KBM-7 (cell line): ENCODE data around the gene KCNAB2.
A peak's percentile ranks its signal among the peaks of the same experiment; 100 is the strongest.

Experiments
- DNase-seq: peaks from one replicate; pipeline ENCODE4 v3.0.0-alpha.2; 2015
- in situ Hi-C: fragments of 300-500 bp; cut with MboI; formaldehyde crosslinking; loops from 2 replicates; pipeline ENCODE4 v1.14.3; 2020; ENCODE audit warnings: low sequenced_read_pairs, low pct_unique_long_range_greater_than_20kb, mixed read lengths

Gene KCNAB2

GRCh38 chr1:6113745-6114144, 68.1 kb downstream of the KCNAB2 start:
- DNase-seq, result no peak
- in situ Hi-C loops, result no loop called here

- in situ Hi-C loops, result no loop called here
- no peak for DNase-seq
These were observed 70.4 kb downstream of the KCNAB2 start for GRCh38 chr1:6116137-6116536.

DNA sequence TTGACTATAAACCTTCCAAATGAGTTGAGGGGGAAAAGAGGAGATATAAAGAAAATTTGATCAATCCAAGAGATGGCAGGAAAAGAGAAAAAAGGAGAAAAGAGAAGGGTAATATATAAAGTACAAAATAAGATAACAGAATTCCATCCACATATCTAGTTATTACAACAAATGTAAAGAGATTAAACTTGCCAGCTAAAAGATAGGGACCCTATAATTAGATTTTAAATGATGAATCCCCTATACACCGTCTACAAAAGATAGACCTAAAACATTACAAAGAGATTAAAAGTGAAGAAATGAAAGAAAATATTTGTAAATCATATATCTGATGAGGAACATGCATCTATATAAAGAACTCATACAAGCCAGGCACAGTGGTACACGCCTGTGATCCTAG, 71.4 kb downstream of the KCNAB2 start:
- DNase-seq, result no peak
- in situ Hi-C loops, result no loop called here

DNA sequence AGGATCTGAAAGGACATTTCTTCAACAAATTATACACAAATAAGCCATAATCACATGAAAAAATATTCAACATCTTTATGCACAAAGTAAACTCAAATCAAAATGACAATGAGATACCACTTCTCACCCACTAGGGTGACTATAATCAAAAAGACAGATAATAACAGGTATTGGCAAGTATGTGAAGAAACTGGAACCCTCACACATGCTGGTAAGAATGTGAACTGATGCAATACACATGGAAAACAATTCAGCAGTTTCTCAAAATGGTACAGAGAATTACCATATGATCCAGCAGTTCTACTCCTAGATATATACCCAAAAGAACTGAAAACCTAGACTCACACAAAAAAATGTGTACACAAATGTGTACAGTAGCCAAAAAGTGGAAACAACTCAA, 71.9 kb downstream of the KCNAB2 start:
- in situ Hi-C loops, result no loop called here
- no peak for DNase-seq

- in situ Hi-C loops, result no loop called here
These were observed 72.7 kb downstream of the KCNAB2 start for GRCh38 chr1:6118415-6118814.

DNA sequence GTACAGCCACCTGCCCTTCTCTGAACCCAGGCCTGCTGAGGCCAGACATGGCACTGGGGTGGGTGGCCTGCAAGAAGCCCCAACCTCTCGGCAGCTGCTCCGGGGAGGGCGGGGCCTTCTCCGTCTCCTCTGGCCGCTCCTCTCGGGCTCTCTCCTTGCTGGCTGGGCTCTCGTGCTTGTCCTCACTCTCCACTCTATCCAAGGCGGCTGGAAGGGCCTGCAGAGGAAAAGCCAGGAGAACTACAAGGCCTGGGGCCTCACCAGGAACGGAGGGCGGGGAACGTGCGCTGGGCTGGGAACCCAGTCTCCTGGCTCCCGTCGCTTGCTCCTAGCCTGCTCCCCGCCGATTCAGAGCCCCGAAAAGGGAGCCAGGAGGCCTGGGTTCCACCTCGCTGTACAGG, 75.3 kb downstream of the KCNAB2 start:
- in situ Hi-C loops, result no loop called here
- DNase-seq, result no peak

More at GRCh38 chr1:6118415-6118814, 72.7 kb downstream of the KCNAB2 start:
- no peak for DNase-seq

DNA sequence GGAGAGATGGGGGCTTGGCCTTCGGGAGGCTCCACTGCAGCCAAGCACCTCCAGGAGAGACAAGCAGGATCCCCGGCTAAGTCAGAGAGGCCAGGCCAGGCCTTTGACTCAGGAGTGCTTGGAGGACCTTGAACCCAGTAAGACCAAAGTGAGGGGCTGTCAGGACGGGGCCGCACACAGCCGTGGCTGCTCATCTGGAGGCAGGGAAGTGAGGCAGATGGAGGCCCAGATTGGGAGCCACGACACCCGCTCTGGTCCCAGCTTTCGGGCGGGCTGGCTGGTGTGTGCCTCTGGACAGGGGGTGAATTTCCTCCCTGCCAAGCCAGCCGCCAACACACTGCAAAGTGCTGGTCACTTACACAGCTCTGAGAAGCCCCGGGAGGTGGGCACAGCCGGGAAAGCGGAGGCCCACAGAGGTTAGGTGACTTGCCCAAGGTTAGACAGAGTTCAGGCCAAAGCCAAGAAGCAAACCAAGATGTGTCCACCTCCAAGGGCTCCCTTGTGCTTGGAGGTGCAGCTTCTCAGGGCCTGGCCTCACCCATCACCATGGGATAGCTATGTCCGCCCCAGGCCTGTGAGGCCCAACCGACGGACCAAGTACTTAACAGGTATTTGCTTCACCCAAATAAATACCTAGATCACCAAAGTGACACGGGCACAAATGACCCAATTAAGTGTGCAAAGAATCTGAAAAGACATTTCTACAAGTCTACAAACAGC, 76.1 kb downstream of the KCNAB2 start:
- DNase-seq, result no peak
- in situ Hi-C loops, result no loop called here

GRCh38 chr1:6123083-6123482, 77.4 kb downstream of the KCNAB2 start:
- in situ Hi-C loops, result no loop called here
- DNase-seq, result peak; percentile 81

DNA sequence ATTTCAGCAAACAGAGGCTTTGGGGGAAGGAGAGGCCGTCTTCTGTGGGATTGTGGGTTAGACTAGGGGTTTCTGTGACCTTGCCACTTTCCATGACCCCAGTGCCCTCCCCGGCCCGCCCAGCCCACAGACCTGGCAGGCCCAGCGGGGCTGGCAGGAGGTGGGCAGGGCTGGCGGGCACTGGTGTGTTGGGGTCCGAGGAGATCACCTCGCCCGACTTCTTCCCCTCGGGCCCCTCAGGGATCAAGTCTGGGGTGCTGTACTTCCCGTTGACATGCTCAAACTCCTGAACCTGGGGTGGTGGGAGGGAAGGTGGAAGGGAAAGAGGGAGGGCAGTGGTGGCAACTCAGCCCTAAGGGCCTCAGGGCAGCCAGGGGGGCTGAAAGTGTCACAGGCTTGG, 78.1 kb downstream of the KCNAB2 start:
- no peak for DNase-seq
- in situ Hi-C loops, result no loop called here

DNA sequence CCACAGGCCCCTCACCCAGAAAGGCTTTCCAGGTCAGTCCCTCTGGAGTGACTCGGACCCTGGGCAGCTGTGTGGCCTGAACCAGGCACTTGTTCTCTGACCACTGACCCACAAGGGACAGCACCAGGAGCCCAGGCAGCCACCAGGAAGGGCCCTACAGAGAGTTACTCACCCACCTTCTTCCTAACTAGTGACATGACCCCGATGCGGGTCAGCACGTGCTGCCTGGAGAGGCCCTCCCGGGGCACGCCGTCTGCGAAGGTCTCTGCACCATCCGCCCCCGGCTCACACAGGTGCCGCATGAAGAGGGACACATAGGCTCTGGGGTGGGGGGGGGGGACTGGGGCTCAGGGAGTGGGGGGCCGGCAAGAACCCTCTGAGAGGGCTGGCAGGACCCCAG, 78.7 kb downstream of the KCNAB2 start:
- in situ Hi-C loops, result no loop called here
- DNase-seq, result no peak

GRCh38 chr1:6124746-6125365, 79.2 kb downstream of the KCNAB2 start:
- DNase-seq, result no peak
- in situ Hi-C loops, result no loop called here

DNA sequence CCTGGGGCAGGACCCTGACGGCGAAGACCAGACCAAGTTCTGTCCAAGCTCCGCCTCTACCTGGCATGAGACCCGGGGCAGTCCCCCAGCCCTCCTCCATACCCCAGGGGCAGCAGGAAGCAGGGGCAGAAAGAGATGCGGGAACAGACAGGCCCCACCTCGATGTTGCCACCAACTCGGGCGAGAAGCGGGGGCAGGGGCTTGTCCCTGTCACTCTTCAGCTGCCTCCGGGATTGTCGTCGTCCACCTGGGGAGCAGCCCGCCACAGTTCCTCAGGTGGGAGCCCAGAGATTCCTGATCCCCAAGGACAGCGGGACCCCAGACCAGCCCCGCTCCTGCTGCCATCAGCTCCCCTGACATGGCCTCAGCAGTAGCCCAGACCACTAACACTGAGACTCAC, 79.7 kb downstream of the KCNAB2 start:
- DNase-seq, result no peak
- in situ Hi-C loops, result no loop called here

DNA sequence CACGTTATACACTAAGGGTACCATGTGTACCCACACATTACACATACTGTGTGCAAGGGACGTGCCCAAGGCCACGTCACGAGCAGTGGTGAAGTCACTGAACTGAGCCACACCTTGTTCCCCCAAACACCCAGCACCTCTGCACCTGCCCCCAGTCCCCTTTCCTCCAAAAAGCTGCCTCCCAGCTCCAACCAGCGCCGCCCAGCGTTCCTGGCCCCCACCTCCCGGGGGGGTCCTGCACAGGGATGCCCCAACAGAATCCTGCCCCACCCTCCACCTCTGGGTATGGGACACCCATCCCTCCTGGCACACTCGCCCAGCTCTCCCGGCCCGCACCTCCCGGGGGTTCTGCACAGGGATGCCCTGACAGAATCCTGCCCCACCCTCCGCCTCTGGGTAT, 80.3 kb downstream of the KCNAB2 start:
- no peak for DNase-seq
- in situ Hi-C loops, result no loop called here

GRCh38 chr1:6126521-6127067, 80.9 kb downstream of the KCNAB2 start:
- in situ Hi-C loops, result no loop called here
- no peak for DNase-seq

DNA sequence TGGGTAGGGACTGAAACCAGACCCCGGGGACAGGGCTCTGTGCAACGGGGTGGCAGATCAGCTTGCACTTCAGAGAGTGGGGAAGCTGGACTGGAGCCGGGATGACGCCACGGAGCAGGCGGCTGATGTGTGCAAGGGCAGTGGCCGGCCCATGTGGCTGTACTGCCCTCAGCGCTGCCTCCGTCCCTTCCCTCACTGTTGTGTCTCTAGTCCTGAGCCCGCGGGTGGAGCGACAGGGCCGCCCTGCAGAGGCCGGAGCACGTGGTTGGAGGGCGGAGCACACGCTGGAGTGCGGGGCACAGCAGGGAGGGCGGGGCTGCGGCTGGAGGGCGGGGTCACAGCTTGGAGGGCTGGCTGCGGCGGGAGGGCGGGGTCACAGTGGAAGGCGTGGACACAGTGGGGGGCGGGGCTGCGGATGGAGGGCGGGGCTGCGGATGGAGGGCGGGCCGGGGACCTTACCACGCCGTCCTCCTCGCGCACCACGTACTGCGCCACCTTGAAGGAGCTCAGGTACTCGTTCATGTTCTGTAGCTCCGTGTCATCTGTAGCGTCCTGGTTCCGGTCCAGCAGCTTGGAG, 82.0 kb downstream of the KCNAB2 start:
- no peak for DNase-seq
- in situ Hi-C loops, result no loop called here

DNA sequence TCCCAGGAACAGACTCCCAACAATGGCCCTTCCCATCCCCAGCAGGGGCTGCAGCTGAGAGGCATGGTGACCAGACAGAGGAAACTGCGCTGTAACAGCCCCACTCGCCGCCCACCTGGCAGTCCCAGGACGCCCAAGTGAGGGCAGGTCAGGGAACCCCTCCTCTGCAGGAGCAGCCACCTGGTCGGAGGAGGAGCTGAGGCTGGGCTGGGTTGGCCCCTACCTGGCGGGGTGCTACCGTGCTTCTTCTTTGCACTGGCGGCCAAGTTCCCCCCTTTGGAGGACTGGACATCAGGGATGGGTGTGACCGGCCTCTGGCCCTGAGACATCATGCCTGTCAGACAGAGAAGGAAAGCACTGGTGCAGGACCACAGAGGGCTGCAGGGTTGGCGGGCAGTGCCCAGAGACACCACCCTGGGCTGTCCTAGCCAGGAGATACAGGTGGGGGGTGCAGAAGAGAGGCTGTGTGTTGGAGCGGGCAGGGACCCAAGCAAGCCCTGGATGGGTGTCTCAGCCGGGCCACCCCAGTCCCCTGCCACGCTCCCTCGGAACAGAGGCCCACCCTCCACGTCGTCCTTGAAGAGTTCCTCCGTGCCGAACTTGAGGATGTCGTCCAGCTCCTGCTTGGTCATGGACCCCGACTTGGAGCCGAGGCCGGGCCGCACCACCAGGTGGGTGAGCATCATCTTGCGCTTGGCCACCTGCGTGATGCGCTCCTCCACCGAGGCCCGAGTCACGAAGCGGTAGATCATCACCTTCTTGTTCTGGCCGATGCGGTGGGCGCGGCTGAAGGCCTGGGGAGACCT, 82.8 kb downstream of the KCNAB2 start:
- no peak for DNase-seq
- in situ Hi-C loops, result no loop called here

DNA sequence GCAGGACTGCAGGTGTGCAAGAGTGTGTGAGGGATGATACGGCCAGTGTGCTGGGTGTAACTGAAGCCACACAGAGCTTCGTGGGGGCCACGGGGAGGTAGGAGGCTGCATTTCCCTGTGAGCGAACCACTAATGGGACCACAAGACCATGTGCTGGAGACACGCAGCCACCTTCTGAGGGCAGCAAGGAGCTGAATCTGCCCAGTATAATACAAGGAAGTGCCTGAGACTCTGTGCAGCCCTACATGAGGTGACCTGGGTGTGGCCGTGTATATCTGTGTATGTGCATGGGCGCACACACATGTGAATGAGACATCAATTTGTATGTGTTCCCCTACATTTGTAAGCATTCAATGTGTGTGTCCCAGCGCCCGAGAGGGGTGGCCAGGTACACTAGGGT, 83.6 kb downstream of the KCNAB2 start:
- no peak for DNase-seq
- in situ Hi-C loops, result no loop called here

DNA sequence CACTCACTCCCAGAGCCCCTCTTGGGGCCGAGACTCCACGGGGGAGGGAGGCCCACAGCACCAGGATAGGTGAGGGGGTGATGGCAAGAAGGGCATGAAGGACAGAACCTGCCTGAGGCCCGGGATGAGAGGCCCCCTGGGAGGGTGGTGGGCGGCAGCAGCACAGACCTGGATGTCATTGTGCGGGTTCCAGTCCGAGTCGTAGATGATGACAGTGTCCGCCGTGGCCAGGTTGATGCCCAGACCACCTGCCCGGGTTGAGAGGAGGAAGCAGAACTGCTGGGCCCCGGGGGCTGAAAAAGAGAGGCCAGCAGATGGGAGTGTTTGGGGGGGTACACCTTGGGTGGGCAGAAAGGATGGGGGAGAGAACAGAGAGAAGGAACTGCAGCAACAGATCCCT, 84.3 kb downstream of the KCNAB2 start:
- in situ Hi-C loops, result no loop called here
- DNase-seq, result no peak

GRCh38 chr1:6130596-6130995, 84.9 kb downstream of the KCNAB2 start:
- in situ Hi-C loops, result no loop called here
- no peak for DNase-seq

DNA sequence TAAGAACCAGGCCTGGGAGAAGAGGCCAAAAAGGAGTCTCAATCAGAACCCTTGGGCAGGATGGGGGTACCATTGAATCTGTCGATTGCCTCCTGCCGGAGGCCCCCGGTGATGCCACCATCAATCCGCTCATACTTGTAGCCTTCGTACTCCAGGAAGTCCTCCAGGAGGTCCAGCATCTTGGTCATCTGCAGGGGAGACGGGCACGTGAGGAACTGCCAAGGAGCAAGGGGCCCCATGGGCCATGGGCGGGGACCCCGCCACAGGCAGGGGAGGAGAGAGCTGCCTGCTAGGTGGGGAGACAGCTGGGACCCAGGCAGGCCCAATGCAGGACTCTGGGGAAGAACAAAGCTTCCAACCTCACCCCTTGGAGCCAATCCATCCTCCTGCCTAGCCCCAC, 85.9 kb downstream of the KCNAB2 start:
- in situ Hi-C loops, result no loop called here
- DNase-seq, result no peak
